Keratinocyte (primary cell): ENCODE results near the gene LRRC8D. TPM values are rescaled to one million over a fixed set of nuclear protein-coding genes. Genes with fewer than 3 reads are reported as not detected.
A peak's percentile ranks its signal among the peaks of the same experiment; 100 is the strongest.

Source experiments
- DNase-seq: peaks from one replicate; pipeline ENCODE4 v3.0.0-alpha.2; 2011; ENCODE audit warnings: low read depth, missing footprints, low spot score
- FAIRE-seq: peaks from 2 replicates; lab custom pipeline; 2011; peaks lifted over from hg19 to GRCh38; lab: Jason Lieb, UNC
- H2AFZ ChIP-seq: 2 replicates; pipeline ENCODE4 v1.6.0; 2012; ENCODE audit warnings: low read length, control low read depth, inconsistent platforms; ENCODE audit not compliant: control insufficient read depth
- H3K27ac ChIP-seq: 2 replicates; pipeline ENCODE4 v1.5.1; 2011; ENCODE audit warnings: low read length; ENCODE audit not compliant: control insufficient read depth, insufficient read depth
- H3K27me3 ChIP-seq: 3 replicates; pipeline ENCODE4 v1.6.0; 2011; ENCODE audit warnings: low read length; ENCODE audit not compliant: control insufficient read depth, insufficient read depth; ENCODE audit errors: extremely low read depth
- H3K36me3 ChIP-seq, 2 experiments: 2 replicates in 1 of 2; 3 replicates in 1 of 2; pipeline ENCODE4 v1.5.1; 2011; ENCODE audit warnings: low read length in 2 of 2, mild to moderate bottlenecking in 1 of 2; ENCODE audit not compliant: control insufficient read depth in 2 of 2, insufficient read depth in 2 of 2; ENCODE audit errors: extremely low read depth in 1 of 2
- H3K4me1 ChIP-seq: 3 replicates; pipeline ENCODE4 v1.5.1; 2011; ENCODE audit warnings: low read length; ENCODE audit not compliant: control insufficient read depth, insufficient read depth; ENCODE audit errors: extremely low read depth
- H3K4me2 ChIP-seq: 3 replicates; pipeline ENCODE4 v1.6.0; 2011; ENCODE audit warnings: low read depth, low read length; ENCODE audit not compliant: control insufficient read depth, insufficient read depth; ENCODE audit errors: extremely low read depth
- H3K4me3 ChIP-seq, 3 experiments: fragments of 200-600 bp in 1 of 3; sonication (generic) in 1 of 3; 2 replicates in 2 of 3; 3 replicates in 1 of 3; pipeline ENCODE4 v1.5.1; 2011 to 2016; ENCODE audit warnings: low read length in 3 of 3, mild to moderate bottlenecking in 3 of 3, control low read depth in 2 of 3, inconsistent platforms in 1 of 3, low read depth in 1 of 3, mixed read lengths in 1 of 3, mixed run types in 1 of 3, moderate library complexity in 1 of 3; ENCODE audit not compliant: control insufficient read depth in 2 of 3, insufficient read depth in 2 of 3; ENCODE audit errors: extremely low read depth in 1 of 3
- H3K79me2 ChIP-seq: 2 replicates; pipeline ENCODE4 v1.6.0; 2012; ENCODE audit warnings: low read length; ENCODE audit not compliant: control insufficient read depth, insufficient read depth
- H3K9ac ChIP-seq: 3 replicates; pipeline ENCODE4 v1.6.0; 2011; ENCODE audit warnings: low read length; ENCODE audit not compliant: control insufficient read depth, insufficient read depth; ENCODE audit errors: extremely low read depth
- H3K9me1 ChIP-seq: 3 replicates; pipeline ENCODE4 v1.6.0; 2011; ENCODE audit warnings: low read length; ENCODE audit not compliant: control insufficient read depth, insufficient read depth; ENCODE audit errors: extremely low read depth
- H3K9me3 ChIP-seq: 2 replicates; pipeline ENCODE4 v1.5.1; 2012; ENCODE audit warnings: low read depth, low read length; ENCODE audit not compliant: control insufficient read depth
- H4K20me1 ChIP-seq: 3 replicates; pipeline ENCODE4 v1.6.0; 2011; ENCODE audit warnings: low read length; ENCODE audit not compliant: control insufficient read depth, insufficient read depth; ENCODE audit errors: extremely low read depth
- EZH2 ChIP-seq: IDR thresholded peaks from one replicate; pipeline ENCODE4 v1.6.1; 2012; ENCODE audit warnings: inconsistent platforms, mild to moderate bottlenecking, low read length, moderate library complexity
- dilution Hi-C: fragments of 300-500 bp; cut with MboI; formaldehyde crosslinking; loops from one replicate; pipeline ENCODE4 v1.7.0; 2020; ENCODE audit warnings: low sequenced_read_pairs; ENCODE audit not compliant: extremely low pct_ligation_motif_present
- polyA plus RNA-seq, 5 experiments: library from polyadenylated mRNA; depleted of rRNA in 3 of 5; stranded (reverse) in 3 of 5; stranded (forward) in 1 of 5; unstranded in 1 of 5; fragments of >200 nt; gene quantifications; 1 replicate in 1 of 5; 2 replicates in 3 of 5; 3 replicates in 1 of 5; pipeline versions ENCODE4 v1.2.1 to v1.2.3, GENCODE V29; 2011 to 2012; ENCODE audit warnings: missing spikeins in 2 of 5, low read depth in 1 of 5, low replicate concordance in 1 of 5
- TF ChIP-seq, protein P1 (sequence below), 3 experiments: IDR thresholded peaks in 1 of 3; conservative IDR thresholded peaks in 1 of 3; optimal IDR thresholded peaks in 1 of 3; 2 replicates in 2 of 3; 3 replicates in 1 of 3; pipeline versions ENCODE3 to v1.5.1; 2011; ENCODE audit warnings: low read length in 3 of 3, mild to moderate bottlenecking in 3 of 3, moderate library complexity in 2 of 3, control low read depth in 1 of 3, inconsistent platforms in 1 of 3; ENCODE audit not compliant: insufficient read depth in 2 of 3; ENCODE audit errors: extremely low read depth in 1 of 3

LRRC8D gene
- polyA plus RNA-seq, 1 donor (not counting 4 experiments of a cell fraction or from before 2014, with no cell fraction given): 54.7 TPM

DNA sequence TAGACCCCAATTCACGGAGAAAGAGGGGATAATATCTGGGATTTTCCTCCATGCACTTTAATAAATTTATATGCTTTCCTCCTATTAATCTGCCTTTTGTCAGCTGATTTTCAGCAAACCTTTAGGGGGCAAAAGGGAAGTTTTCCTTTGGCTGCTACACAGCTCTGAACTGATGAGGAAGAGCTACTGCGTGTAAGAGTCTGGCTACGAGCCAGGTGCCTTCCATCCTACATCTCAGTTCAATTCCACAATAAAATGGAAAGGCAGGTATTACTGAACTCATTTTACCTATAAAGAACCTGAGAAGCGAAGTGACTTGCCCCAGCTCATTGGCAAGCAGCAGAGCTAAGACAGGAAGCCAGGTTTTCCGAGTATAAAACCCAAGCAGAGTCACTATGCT, 145.8 kb downstream of the LRRC8D start:
- Histone ChIP-seq H3K4me1 (peaks cover 5% of the 10 kb centered on the region), H3K9me3 (no peaks in the 10 kb centered on the region), H3K9ac (no peak overlapping the region), H3K4me2 (no peak overlapping the region), H3K9me1 (no peaks in the 10 kb centered on the region), H2AFZ (no peak overlapping the region), H3K4me3 (no peak overlapping the region), H3K27me3 (no peaks in the 10 kb centered on the region), H3K36me3 (no peaks in the 10 kb centered on the region), H3K27ac (no peak overlapping the region), H4K20me1 (no peaks in the 10 kb centered on the region), H3K79me2 (no peaks in the 10 kb centered on the region)
- dilution Hi-C loops: no loop called here
- no peak for FAIRE-seq
- TF ChIP-seq EZH2: no peak
- TF ChIP-seq, protein P1, sequence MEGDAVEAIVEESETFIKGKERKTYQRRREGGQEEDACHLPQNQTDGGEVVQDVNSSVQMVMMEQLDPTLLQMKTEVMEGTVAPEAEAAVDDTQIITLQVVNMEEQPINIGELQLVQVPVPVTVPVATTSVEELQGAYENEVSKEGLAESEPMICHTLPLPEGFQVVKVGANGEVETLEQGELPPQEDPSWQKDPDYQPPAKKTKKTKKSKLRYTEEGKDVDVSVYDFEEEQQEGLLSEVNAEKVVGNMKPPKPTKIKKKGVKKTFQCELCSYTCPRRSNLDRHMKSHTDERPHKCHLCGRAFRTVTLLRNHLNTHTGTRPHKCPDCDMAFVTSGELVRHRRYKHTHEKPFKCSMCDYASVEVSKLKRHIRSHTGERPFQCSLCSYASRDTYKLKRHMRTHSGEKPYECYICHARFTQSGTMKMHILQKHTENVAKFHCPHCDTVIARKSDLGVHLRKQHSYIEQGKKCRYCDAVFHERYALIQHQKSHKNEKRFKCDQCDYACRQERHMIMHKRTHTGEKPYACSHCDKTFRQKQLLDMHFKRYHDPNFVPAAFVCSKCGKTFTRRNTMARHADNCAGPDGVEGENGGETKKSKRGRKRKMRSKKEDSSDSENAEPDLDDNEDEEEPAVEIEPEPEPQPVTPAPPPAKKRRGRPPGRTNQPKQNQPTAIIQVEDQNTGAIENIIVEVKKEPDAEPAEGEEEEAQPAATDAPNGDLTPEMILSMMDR (optimal IDR thresholded peaks at IDR 0.05 in 1 of 3, IDR thresholded peaks at IDR 0.05 in 1 of 3, conservative IDR thresholded peaks at IDR 0.05 in 1 of 3; ENCODE audit: extremely low read depth in 1 of 3, insufficient read depth in 2 of 3, low read length in 3 of 3): no peak
- DNase-seq: no peak

DNA sequence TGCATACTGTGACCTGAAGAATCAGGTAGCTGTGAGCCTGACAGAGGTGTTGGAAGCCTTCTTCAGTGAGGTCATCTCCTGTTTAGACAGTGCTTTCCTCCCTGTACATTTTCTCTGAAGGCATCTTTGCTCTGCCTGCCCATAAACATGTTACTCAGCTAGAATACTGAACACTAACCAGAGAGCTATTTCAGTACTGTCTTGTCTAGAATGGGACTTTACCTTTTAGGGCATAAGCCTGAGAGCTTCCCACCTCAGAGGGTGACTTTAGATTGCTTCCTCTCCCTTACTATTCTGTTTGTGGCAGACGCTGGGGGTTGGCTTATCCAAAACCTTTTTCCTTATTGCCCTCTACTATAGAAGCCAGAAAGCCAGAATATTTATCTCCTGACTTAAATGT, 150.8 kb downstream of the LRRC8D start:
- no peak overlapping the region for H2AFZ ChIP-seq
- peak; percentile 89 for FAIRE-seq
- H3K9me1 ChIP-seq: no peaks in the 10 kb centered on the region
- H4K20me1 ChIP-seq: no peaks in the 10 kb centered on the region
- H3K4me2 ChIP-seq: no peak overlapping the region
- H3K36me3 ChIP-seq: no peaks in the 10 kb centered on the region
- dilution Hi-C loops: no loop called here
- H3K4me1 ChIP-seq: peaks cover 33% of the 10 kb centered on the region
- DNase-seq: peak; percentile 48
- TF ChIP-seq, protein P1 (optimal IDR thresholded peaks at IDR 0.05 in 1 of 3, IDR thresholded peaks at IDR 0.05 in 1 of 3, conservative IDR thresholded peaks at IDR 0.05 in 1 of 3; ENCODE audit: extremely low read depth in 1 of 3, insufficient read depth in 2 of 3, low read length in 3 of 3): no peak
- TF ChIP-seq EZH2: no peak
- H3K9ac ChIP-seq: no peak overlapping the region
- no peak overlapping the region for H3K4me3 ChIP-seq
- no peaks in the 10 kb centered on the region for H3K79me2 ChIP-seq
- no peaks in the 10 kb centered on the region for H3K27me3 ChIP-seq
- no peak overlapping the region for H3K27ac ChIP-seq
- H3K9me3 ChIP-seq: no peaks in the 10 kb centered on the region
